ENCODE results near the gene FRK.
"Not testable (repeated sequence)": the region's sequence is repeated elsewhere in the genome, so short reads cannot be mapped to it uniquely, and the experiment has no call there.

FRK gene

GRCh38 chr6:116004841-116005815 lies 55.6 kb downstream of the FRK start:
- no peak for DNase-seq

- DNase-seq, result no peak
Observed at GRCh38 chr6:116003668-116004067, 57.0 kb downstream of the FRK start.

DNA sequence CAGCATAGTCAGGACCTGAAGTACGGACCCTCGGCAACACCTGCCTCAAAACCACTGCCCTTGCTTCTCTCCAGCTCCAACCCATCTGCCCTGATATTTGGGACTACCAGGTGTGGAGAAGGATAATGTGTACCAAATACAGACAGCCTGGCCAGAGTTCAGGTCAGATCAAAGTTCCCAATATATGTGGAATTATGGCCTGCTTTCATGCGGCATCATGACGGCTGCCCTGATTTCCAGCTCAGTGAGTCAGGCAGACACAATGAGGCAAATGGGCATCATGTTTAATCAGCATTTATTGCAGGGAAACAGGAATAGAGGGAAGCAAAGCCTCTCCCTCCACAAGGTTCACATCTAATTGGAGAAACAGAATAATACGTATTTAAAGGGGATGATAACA lies 57.9 kb downstream of the FRK start:
- no peak for DNase-seq

DNA sequence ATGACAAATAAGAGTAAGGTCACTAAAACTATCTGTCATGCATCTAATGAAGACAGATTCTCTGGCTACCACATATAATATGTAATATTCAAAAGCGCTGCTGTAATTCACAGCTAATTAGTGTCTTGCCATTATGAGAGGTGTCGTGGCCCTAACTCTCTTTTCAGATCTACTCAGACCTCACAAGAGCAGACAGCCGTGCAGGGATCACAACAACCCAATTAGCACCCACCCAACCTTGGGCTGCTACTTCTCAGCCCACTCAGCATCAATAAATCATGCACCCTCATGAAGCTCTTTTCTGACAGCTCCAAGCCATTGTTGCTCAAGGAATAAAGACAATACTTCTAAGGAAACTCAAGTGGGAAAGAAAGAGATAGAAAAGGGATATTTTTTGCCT lies 61.5 kb downstream of the FRK start:
- no peak for DNase-seq

- no peak for DNase-seq
Observed at GRCh38 chr6:115997990-115998585, 62.6 kb downstream of the FRK start.

- DNase-seq, result no peak
Observed at GRCh38 chr6:115986026-115986425, 74.7 kb downstream of the FRK start.

GRCh38 chr6:115984809-115985208 lies 75.9 kb downstream of the FRK start:
- DNase-seq, result no peak

GRCh38 chr6:115983998-115984397 lies 76.7 kb downstream of the FRK start:
- DNase-seq, result no peak

- DNase-seq, result no peak
Observed at GRCh38 chr6:115982453-115982852, 78.2 kb downstream of the FRK start.

DNA sequence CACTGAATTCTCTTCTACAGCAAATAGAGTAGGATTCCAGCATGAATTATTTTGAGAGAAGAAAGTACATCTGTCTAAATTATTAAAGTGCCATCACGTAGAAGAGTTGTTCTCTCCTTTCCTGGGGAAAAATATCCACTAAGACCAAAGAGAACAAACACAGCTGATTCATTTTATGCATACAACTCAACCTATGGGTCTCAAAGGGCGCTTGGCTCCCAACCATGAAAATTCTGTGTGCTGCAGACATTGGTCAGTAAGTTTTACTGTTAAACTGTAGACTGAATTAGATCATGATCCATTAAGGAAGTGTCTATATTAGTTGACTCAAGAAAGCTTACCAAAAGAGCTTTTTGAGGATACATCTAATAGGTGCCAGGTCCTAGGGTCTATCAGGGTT lies 83.5 kb downstream of the FRK start:
- no peak for DNase-seq

DNA sequence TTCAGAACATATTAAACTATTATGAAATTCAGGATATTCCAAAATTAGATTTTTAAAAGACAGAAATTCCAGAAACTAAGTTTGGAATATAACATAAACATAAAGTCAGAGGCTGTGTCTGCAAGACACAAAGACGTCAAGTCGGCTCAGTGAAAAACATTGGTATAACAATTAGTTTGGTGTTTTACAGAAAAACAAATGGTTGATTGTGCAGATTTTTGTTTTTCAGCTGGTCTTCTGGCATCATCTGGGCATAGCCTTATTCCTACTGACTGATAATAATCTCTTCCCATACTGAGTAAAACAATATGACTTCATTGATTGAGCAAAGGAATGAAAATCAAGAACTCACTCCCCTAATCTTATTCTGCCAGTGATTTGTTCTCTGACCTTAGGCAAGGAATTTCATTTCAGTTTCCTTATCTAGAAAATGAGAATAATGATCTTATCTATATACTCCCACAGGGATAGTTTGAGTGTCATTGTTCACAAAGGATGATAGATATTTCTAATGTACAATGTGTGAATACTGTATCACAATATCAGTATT lies 84.3 kb downstream of the FRK start:
- no peak for DNase-seq

- no peak for DNase-seq
Observed at GRCh38 chr6:115972679-115973078, 88.0 kb downstream of the FRK start.

DNA sequence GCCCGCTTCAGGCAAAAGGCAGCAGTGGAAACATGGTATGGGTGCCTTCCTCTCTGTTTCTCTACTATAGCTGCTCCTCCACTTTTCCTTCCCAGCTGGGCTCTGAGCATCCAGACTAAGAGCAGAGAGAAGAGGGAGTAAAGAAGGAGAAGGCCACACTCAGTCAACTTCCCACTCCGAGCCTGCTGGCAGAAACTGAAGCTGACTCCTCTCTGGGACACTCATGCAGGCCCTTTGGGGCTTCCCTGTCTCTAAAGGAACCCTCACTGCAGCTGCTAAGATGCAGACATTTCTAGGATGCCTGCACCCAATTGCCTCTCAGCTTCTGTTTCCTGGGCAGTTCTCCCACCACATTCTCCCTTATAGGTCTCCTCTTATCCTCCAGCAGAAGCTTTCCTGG lies 88.9 kb downstream of the FRK start:
- no peak for DNase-seq

DNA sequence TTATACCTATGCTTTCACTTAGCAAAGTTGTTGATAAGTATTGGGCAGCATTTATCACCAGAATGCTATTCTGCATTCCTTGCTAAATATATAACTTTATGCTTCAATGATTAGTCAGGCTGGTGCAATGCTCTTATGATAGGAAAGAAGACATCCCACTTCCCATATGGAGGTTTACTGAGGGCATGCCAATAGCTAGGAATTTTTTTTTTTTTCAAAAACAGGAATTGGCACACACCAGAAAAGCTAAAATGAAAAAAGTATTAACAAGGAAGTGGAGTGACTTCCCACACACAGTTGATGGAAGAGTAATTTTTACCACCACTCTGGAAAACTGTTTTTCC lies 90.8 kb downstream of the FRK start:
- no peak for DNase-seq

DNA sequence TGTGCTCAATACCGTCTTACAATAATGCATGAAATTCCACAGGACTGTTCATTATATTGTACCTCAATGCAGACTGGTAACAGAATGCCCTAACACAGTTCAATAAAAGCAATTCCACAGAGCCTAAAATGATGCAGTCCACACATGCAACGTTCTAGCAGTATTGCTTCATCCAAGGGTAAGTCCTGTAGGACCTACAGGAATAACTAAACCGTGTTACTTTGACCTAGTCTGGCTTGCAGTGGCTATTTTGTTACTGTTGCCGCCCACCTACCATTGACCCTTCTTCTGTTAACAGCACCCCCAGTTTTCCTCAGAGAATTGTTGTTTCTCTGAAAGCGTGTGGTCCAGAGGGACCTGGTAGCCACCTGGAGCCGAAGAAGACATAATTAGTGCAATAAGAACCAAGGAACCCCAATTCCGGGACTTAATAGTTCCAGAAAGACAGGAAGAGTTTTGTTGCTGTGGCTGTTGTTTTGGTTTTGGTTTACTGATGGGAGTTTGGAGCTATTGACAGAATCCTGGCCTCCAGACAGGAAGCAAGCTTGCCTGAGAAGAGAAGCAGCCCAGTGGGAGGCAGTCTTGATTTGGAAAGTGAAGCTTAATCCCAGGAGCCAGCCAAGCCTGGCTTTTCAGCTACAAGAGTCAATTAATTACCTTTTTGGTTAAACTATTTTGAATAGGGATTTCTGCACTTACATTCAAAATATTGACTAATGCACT lies 91.3 kb downstream of the FRK start:
- DNase-seq, result no peak

GRCh38 chr6:115960286-115960685 lies 100.4 kb downstream of the FRK start:
- DNase-seq, result not testable (repeated sequence)

- no peak for DNase-seq
Observed at GRCh38 chr6:115958958-115959357, 101.7 kb downstream of the FRK start.

DNA sequence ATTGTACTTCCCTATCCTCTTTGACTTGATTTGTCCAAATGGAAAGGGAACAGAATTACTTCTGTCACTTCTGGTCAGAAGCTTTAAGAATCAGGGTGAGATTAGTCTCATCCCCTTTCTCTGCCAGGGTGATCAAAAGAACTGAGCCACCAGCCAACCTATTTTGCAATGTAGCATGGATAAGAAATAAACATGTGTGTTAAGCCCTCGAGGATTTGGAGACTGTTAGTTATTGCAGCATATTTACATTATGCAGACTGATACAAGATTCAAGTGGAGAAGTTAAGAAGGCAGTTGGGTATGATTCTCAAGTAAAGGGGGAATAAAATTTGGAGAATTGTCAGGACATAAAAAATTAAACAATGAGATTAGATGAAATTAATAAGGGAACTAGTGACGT lies 106.0 kb downstream of the FRK start:
- no peak for DNase-seq

GRCh38 chr6:115948751-115949150 lies 111.9 kb downstream of the FRK start:
- DNase-seq, result no peak

DNA sequence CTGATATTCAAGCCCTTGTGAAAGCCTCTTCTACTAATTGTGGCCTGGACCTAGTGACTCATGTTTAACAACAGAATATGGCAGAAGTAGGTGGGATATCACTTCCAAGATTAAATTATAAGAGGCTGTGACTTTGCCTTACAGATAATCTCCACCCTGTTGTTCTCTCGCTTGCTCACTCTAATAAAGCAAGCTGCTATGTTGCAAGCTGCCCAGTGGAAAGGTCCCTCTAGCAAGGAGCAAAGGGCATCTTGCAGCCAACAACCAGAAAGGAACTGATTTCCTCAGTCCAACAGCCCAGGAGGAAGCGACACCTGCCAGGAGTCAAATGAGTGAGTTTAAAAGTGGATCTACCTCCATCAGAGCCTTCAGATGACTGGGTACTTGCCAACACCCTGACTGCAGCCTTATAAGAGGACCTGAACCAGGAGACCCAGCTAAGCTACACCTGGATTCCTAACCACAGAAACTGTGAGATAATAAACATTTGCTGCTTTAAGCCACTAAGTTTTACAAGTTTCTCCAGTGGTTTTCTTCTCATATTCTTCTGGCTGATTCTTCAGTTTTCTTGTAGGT lies 112.6 kb downstream of the FRK start:
- no peak for DNase-seq

DNA sequence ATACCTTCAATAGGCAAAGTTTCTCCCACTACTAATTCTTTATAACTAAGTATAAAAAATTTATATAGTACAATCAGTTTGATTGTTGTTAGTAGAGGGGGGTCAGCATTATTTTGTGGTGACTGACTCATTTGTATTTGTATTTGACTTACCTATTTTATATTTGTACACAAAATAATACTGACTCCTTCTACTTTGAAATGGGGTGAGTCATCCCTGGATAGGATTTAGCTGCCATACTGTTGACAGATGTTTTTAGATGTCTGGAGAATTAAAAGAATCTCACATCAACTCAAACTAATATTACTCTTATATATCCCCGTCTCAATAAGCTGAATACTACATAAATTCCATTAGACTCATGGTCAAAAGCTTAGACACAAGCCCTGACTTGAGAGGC lies 114.9 kb downstream of the FRK start:
- no peak for DNase-seq

GRCh38 chr6:115945306-115945705 lies 115.4 kb downstream of the FRK start:
- DNase-seq, result no peak

- not testable (repeated sequence) for DNase-seq
Observed at GRCh38 chr6:115944829-115945228, 115.9 kb downstream of the FRK start.

Data from stimulated activated CD4-positive, alpha-beta T cell treated with anti-CD3 and anti-CD28 coated beads, Interleukin-2, amount 100 ng/mL, for 24 hours (primary cell).